NOMO-1 (cell line): ENCODE data around the gene YEATS4.
"Not testable (repeated sequence)": the region's sequence is repeated elsewhere in the genome, so short reads cannot be mapped to it uniquely, and the experiment has no call there.

ENCODE experiments used
- DNase-seq, 2 experiments: peaks; one replicate each; lab custom pipeline; 2025; ENCODE audit not compliant: unreplicated experiment in 2 of 2; lab: John Stamatoyannopoulos, UW

Gene YEATS4

GRCh38 chr12:69359531-69360347 lies at the start of gene YEATS4:
Gene YEATS4 (plus strand): TSS chr12:69359743. CDS start chr12:69359973, 230 bp downstream.
- DNase-seq, result peak; percentile 88 to 95

GRCh38 chr12:69313209-69313608 lies 46.3 kb upstream of the YEATS4 start:
- no peak for DNase-seq

- not testable (repeated sequence) for DNase-seq
Measured at GRCh38 chr12:69316784-69317183, 42.8 kb upstream of the YEATS4 start.

GRCh38 chr12:69317233-69317632 lies 42.3 kb upstream of the YEATS4 start:
- not testable (repeated sequence) for DNase-seq

GRCh38 chr12:69318225-69318624 lies 41.3 kb upstream of the YEATS4 start:
- DNase-seq, result no peak

- DNase-seq, result peak; percentile 44 to 90
Measured at GRCh38 chr12:69321351-69321750, 38.2 kb upstream of the YEATS4 start.

GRCh38 chr12:69324797-69325466 lies 34.6 kb upstream of the YEATS4 start:
- DNase-seq, result peak in 1 of 2 experiments; percentile 85

GRCh38 chr12:69328426-69328825 lies 31.1 kb upstream of the YEATS4 start:
- no peak for DNase-seq

- peak; percentile 64 to 83 for DNase-seq
Measured at GRCh38 chr12:69329669-69330428, 29.7 kb upstream of the YEATS4 start.

GRCh38 chr12:69330475-69331473 lies 28.8 kb upstream of the YEATS4 start:
- DNase-seq, result peak in 1 of 2 experiments; percentile 48

GRCh38 chr12:69331519-69331908 lies 28.0 kb upstream of the YEATS4 start:
- peak in 1 of 2 experiments; percentile 53 for DNase-seq

GRCh38 chr12:69331909-69332684 lies 27.4 kb upstream of the YEATS4 start:
- no peak for DNase-seq

GRCh38 chr12:69332815-69333358 lies 26.7 kb upstream of the YEATS4 start:
- DNase-seq, result no peak

- no peak for DNase-seq
Measured at GRCh38 chr12:69334158-69334557, 25.4 kb upstream of the YEATS4 start.

GRCh38 chr12:69337311-69338090 lies 22.0 kb upstream of the YEATS4 start:
- no peak for DNase-seq

GRCh38 chr12:69338120-69338859 lies 21.3 kb upstream of the YEATS4 start:
- peak; percentile 60 to 95 for DNase-seq

GRCh38 chr12:69338936-69339335 lies 20.6 kb upstream of the YEATS4 start:
- DNase-seq, result no peak

GRCh38 chr12:69339999-69340398 lies 19.5 kb upstream of the YEATS4 start:
- DNase-seq, result no peak
